ENCODE measurements around the gene CD86. TPM values are rescaled to one million over a fixed set of nuclear protein-coding genes. Genes with fewer than 3 reads are reported as not detected.

The CD86 gene
- total and polyA plus RNA-seq, 2 of the 8 experiments (the other 6 are each of a cell fraction or from before 2014, with no cell fraction given): 0.12 to 0.30 TPM

DNA sequence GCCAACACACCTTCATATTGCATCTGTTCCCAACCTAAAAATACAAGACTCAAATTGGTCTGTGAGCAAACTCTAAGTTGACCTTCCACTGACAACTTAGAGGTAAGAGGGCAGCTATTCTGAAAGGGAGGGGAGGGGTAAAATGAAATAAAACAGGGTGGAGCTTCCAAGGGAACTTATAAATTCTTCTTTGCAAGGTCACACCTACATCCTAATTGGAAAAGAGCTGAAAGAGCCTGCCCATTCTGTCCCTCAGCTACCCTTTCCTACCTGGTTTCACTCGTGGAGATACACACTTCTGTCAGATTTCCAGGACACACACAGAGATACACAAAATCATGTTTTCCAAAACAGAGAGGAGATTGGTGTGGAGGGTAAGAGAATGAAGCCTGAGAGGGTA is 34.1 kb upstream of the CD86 start:
- no peak overlapping the region for H3K4ac ChIP-seq (replicated peaks; ENCODE audit: insufficient read length, low read depth, low read length)
- H3K4me1 ChIP-seq (replicated peaks in 1 of 4; ENCODE audit: control insufficient read depth in 3 of 4, insufficient read depth in 4 of 4, low read length in 3 of 4): no peaks in the 10 kb centered on the region; a peak in 3 of 7 replicates
- no peak overlapping the region for H4K8ac ChIP-seq (ENCODE audit: extremely low read depth, insufficient read depth, low read length)
- H3K23ac ChIP-seq (ENCODE audit: insufficient read length): no peak overlapping the region
- no peaks in the 10 kb centered on the region for H3K79me2 ChIP-seq (ENCODE audit: control insufficient read depth in 1 of 2, insufficient read depth in 2 of 2, low read length in 2 of 2)
- WGBS, 2 experiments (ENCODE audit: extremely low coverage in 1 of 2, insufficient coverage in 1 of 2, insufficient read length in 1 of 2, insufficient replicate concordance in 2 of 2, low coverage in 1 of 2, low lambda C conversion rate in 2 of 2, missing lambda C conversion rate in 1 of 2): 77% methylated on average over 1 of the region's 1 CpG; no CpG with 5 or more reads in 1 of the 2 experiments
- H4K20me1 ChIP-seq (replicated peaks in 1 of 2; ENCODE audit: control insufficient read depth in 1 of 2, insufficient read depth in 2 of 2, low read length in 2 of 2): no peaks in the 10 kb centered on the region
- H3K27ac ChIP-seq (ENCODE audit: low read depth, low read length): no peak overlapping the region
- no peaks in the 10 kb centered on the region; the same call in 1 of the 2 replicates for H3K79me1 ChIP-seq (ENCODE audit: low read depth, low read length)
- H3K36me3 ChIP-seq (ENCODE audit: control insufficient read depth in 2 of 4, insufficient read depth in 4 of 4, low read length in 3 of 4): no peaks in the 10 kb centered on the region
- H3K18ac ChIP-seq (ENCODE audit: extremely low read depth, low read length): no peak overlapping the region
- no peak overlapping the region for H4K91ac ChIP-seq (replicated peaks; ENCODE audit: insufficient read length, low read length)
- H3K4me2 ChIP-seq (ENCODE audit: insufficient read depth in 1 of 2, low read depth in 2 of 2, low read length in 2 of 2): peak overlapping the region in 1 of 2 experiments; percentile 73; a peak in 2 of 4 replicates
- no peak for FAIRE-seq
- no peak overlapping the region for H2BK12ac ChIP-seq (ENCODE audit: low read depth, low read length)
- no peak overlapping the region for H2BK5ac ChIP-seq (ENCODE audit: low read depth, low read length)
- H4K5ac ChIP-seq (ENCODE audit: insufficient read length, low read depth, low read length): no peak overlapping the region
- H3K9ac ChIP-seq (replicated peaks in 1 of 4; ENCODE audit: extremely low read depth in 1 of 4, low read depth in 3 of 4, low read length in 3 of 4): no peak overlapping the region
- CTCF ChIA-PET (ENCODE audit: partially characterized antibody): interaction anchor here (0.8 to 3.0 kb wide), 5 partner anchors 10 to 29 kb away, joined by 3 to 10 read pairs (median 3); no protein-coding TSS in a partner anchor
- H3K14ac ChIP-seq (ENCODE audit: insufficient read length): no peak overlapping the region
- no peak overlapping the region for H2BK120ac ChIP-seq (replicated peaks; ENCODE audit: low read depth, low read length)
- no peak overlapping the region for H2BK20ac ChIP-seq (ENCODE audit: low read length)
- peak overlapping the region in 2 of 4 experiments; percentile 63 to 73; a peak in 3 of 8 replicates for H3K4me3 ChIP-seq (ENCODE audit: extremely low read depth in 1 of 4, insufficient read depth in 2 of 4, low read depth in 3 of 4, low read length in 4 of 4)
- H3K9me3 ChIP-seq (ENCODE audit: insufficient read depth in 2 of 2, low read depth in 1 of 2, low read length in 1 of 2): no peaks in the 10 kb centered on the region
- H2AK5ac ChIP-seq (ENCODE audit: low read depth, low read length): no peak overlapping the region
- peaks cover 3% of the 10 kb centered on the region; the same call in 1 of the 2 replicates for H3K23me2 ChIP-seq (ENCODE audit: low read depth, low read length)
- POLR2A ChIA-PET (ENCODE audit: partially characterized antibody): interaction anchor here (0.9 to 1.2 kb wide), 2 partner anchors 14 to 187 kb away, joined by 3 read pairs; no protein-coding TSS in a partner anchor
- H2BK15ac ChIP-seq (ENCODE audit: low read length): peak overlapping the region; percentile 2; the same call in 1 of the 2 replicates
- no peak overlapping the region for H3K56ac ChIP-seq (replicated peaks; ENCODE audit: insufficient read length, low read depth, low read length)
- no peak for DNase-seq (ENCODE audit: low read depth in 1 of 2, low spot score in 2 of 2)
- H2AFZ ChIP-seq (ENCODE audit: low read length): 0 out of 2 replicates have a peak overlapping the region, but pooled peaks have one; percentile 29
- no peaks in the 10 kb centered on the region; a peak in 2 of 7 replicates for H3K27me3 ChIP-seq (replicated peaks in 1 of 4; ENCODE audit: control insufficient read depth in 3 of 4, extremely low read depth in 1 of 4, insufficient read depth in 3 of 4, low read length in 3 of 4)
- TF ChIP-seq NRF1 (IDR thresholded peaks at IDR 0.05; ENCODE audit: low read depth, low read length): no peak
- TF ChIP-seq SIRT6 (IDR thresholded peaks at IDR 0.05; ENCODE audit: low read length): no peak
- TF ChIP-seq BACH1 (IDR thresholded peaks at IDR 0.05; ENCODE audit: low read length): no peak
- TF ChIP-seq POLR2AphosphoS5 (IDR thresholded peaks at IDR 0.05; ENCODE audit: low read depth, low read length): no peak
- TF ChIP-seq RFX5 (IDR thresholded peaks at IDR 0.05; ENCODE audit: borderline replicate concordance, low read depth, low read length): no peak
- no peak for TF ChIP-seq HDAC2 (IDR thresholded peaks at IDR 0.05; ENCODE audit: borderline replicate concordance in 1 of 2, low read depth in 2 of 2, low read length in 2 of 2)
- no peak for TF ChIP-seq EP300 (IDR thresholded peaks at IDR 0.05; ENCODE audit: borderline replicate concordance in 1 of 2, low read depth in 2 of 2, low read length in 2 of 2)
- no peak for TF ChIP-seq RXRA (IDR thresholded peaks at IDR 0.05; ENCODE audit: insufficient read depth, low read depth, low read length)
- no peak for TF ChIP-seq SAP30 (IDR thresholded peaks at IDR 0.05; ENCODE audit: insufficient read depth, insufficient replicate concordance, low read length)
